Epithelial cell of esophagus (primary cell): Measurements from ENCODE around the gene MIF4GD.

Experiments used
- DNase-seq: peaks from one replicate; pipeline ENCODE4 v3.0.0; 2010; ENCODE audit warnings: low read depth
- H3K4me3 ChIP-seq: 2 replicates; pipeline ENCODE4 v1.5.1; 2011; ENCODE audit warnings: mild to moderate bottlenecking, low read length, control low read depth
- CTCF ChIP-seq: IDR thresholded peaks from 2 replicates; pipeline ENCODE4 v1.5.1; 2011; ENCODE audit warnings: low read depth, mild to moderate bottlenecking, low read length, control low read depth, inconsistent platforms; ENCODE audit not compliant: insufficient read depth; ENCODE audit errors: missing control alignments

MIF4GD gene

DNA sequence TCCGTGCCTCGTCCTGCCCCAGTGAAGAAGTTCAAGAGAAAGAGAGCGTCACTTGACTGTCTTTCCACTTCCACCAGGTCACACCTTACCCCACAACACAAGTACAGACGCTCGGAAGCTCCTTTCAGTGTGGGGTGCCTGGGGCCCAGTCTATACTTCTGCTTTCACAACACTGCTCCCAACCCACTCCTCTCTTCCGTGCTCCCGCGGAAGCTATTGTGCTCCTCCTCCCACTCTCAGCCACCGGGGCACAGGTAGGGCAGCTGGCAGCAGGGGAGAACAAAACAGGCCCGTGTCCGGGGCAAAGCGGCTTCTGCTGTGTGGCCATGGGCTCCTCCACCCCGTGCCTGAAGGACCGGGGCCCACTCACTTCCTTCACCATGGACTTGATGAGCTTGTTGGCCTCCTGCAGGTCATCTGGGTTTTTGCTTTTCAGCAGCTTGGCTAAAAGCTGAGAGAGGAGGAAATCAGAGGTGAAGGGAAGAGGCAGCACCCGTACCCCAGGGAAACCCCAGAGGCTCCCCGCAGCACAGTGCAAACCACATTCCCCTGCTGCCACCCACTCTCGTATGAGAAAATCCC is 28.5 kb downstream of the MIF4GD start:
- no peak overlapping the region for H3K4me3 ChIP-seq
- DNase-seq, result no peak
- TF ChIP-seq CTCF, result no peak

DNA sequence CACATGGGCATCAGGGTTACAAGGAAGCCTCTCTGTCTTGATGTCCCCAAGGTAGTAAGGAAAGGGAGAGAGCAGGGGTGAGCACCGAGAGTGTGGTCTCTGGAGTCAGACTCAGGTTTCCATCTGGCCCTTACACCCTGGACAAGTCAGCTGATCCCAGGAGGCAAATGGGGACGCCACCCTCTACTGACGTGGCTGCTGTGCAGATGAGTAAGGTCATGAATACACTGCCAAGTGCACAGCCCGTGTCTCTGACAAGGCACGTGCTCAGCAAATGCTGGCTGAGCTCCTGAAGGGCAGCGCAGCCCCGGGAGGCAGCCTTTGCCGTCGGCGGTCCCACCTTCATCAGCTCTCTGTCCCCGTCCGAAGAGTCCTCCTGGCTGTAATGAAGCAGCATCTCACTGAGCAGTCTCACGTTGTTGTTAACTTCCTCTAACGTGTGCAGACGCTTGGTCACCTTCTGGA is 29.0 kb downstream of the MIF4GD start:
- DNase-seq, result peak; percentile 12
- no peak overlapping the region for H3K4me3 ChIP-seq
- TF ChIP-seq CTCF, result no peak

- DNase-seq, result no peak
Observed at GRCh38 chr17:75241502-75241901, 29.5 kb downstream of the MIF4GD start.

DNA sequence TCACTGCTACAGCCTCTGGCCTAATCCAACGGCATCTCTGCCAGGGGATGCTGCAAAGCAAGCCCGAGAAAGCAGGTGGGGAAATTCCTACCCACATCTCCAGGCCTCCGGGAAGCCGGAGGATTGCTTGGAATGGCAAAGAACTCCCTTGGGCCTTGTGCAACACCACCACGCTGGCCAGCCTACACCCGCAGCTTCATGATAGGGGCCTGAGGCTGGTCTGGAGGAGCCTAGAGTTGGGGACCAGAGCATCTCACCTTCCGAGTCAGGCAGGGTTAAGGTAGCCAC is 29.9 kb downstream of the MIF4GD start:
- no peak for TF ChIP-seq CTCF
- DNase-seq, result no peak
- H3K4me3 ChIP-seq, result no peak overlapping the region

More at GRCh38 chr17:75241502-75241901, 29.5 kb downstream of the MIF4GD start:
- TF ChIP-seq CTCF, result no peak
- no peak overlapping the region for H3K4me3 ChIP-seq

- DNase-seq, result peak; percentile 43
- TF ChIP-seq CTCF, result peak; percentile 68
- no peak overlapping the region for H3K4me3 ChIP-seq
Observed at GRCh38 chr17:75240394-75241142, 30.5 kb downstream of the MIF4GD start.

DNA sequence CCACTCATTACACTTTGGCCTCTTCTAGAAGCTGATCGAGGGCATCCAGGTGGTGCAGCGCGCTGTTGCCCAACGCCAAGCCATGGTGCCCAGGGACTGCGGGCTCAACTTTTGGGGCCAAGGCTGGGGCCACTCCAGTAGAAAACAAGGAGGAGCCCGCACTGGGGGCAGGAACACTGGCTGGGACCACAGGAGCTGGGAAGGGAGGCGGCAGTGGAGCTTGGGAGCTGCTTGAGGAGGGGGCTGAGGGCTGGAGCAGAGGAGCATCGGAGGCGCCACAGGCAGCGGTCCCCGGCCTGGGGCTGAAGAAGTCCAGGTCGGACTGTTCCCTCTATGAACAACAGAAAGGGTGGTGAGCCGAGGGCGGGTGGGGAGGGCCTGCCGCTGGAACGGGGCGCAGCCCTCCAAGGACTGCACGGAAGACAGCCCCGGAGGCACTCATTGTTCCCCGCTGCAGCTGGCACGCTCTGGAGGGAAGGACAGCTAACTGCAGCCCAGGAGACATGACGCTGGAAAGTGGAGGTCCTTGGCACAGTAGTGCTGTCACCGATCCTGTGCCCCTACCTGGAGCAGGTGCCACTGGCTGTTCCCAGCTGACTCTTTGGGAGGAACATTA is 31.1 kb downstream of the MIF4GD start:
- TF ChIP-seq CTCF, result no peak
- H3K4me3 ChIP-seq, result no peak overlapping the region
- DNase-seq, result no peak
